KOPT-K1 (cell line): ENCODE results near the gene SMS.

Experiments used
- H3K27ac ChIP-seq: fragments of 200-600 bp; sonication (generic); 2 replicates; pipeline ENCODE4 v1.5.1; 2016; ENCODE audit warnings: antibody characterized with exemption, mild to moderate bottlenecking, low read depth, low read length; ENCODE audit not compliant: poor library complexity, severe bottlenecking
- H3K36me3 ChIP-seq: fragments of 200-600 bp; sonication (generic); 2 replicates; pipeline ENCODE4 v1.5.1; 2017; ENCODE audit warnings: antibody characterized with exemption, mild to moderate bottlenecking, low read length, moderate library complexity; ENCODE audit not compliant: insufficient read depth
- H3K9me3 ChIP-seq: fragments of 200-600 bp; sonication (generic); 2 replicates; pipeline ENCODE4 v1.5.1; 2017; ENCODE audit warnings: antibody characterized with exemption, low read length, mild to moderate bottlenecking; ENCODE audit not compliant: insufficient read depth, poor library complexity, severe bottlenecking

SMS gene

GRCh38 chrX:21940356-21940829 lies at the start of gene SMS:
TSS of gene SMS (plus strand) at chrX:21940709. CDS start at chrX:21940825, 116 bp downstream.
- peak within 1 kb of the TSS; percentile 68 for H3K27ac ChIP-seq
- H3K9me3 ChIP-seq, result no peaks in the 10 kb centered on the region
- peaks cover 17% of the 10 kb centered on the region for H3K36me3 ChIP-seq

- H3K36me3 ChIP-seq, result no peaks in the 10 kb centered on the region
- H3K9me3 ChIP-seq, result no peaks in the 10 kb centered on the region
- H3K27ac ChIP-seq, result no peak overlapping the region
These were observed 35.2 kb upstream of the SMS start for GRCh38 chrX:21905313-21905712.

GRCh38 chrX:21905953-21906352 lies 34.6 kb upstream of the SMS start:
- no peaks in the 10 kb centered on the region for H3K36me3 ChIP-seq
- no peak overlapping the region for H3K27ac ChIP-seq
- H3K9me3 ChIP-seq, result no peaks in the 10 kb centered on the region

- H3K9me3 ChIP-seq, result no peaks in the 10 kb centered on the region
- no peaks in the 10 kb centered on the region for H3K36me3 ChIP-seq
- H3K27ac ChIP-seq, result no peak overlapping the region
These were observed 33.2 kb upstream of the SMS start for GRCh38 chrX:21907260-21907659.

GRCh38 chrX:21911481-21911880 lies 29.0 kb upstream of the SMS start:
- no peaks in the 10 kb centered on the region for H3K36me3 ChIP-seq
- H3K9me3 ChIP-seq, result no peaks in the 10 kb centered on the region
- no peak overlapping the region for H3K27ac ChIP-seq

- Histone ChIP-seq H3K27ac (no peak overlapping the region), H3K36me3 (no peaks in the 10 kb centered on the region), H3K9me3 (no peaks in the 10 kb centered on the region)
These were observed 28.3 kb upstream of the SMS start for GRCh38 chrX:21912220-21912619.

GRCh38 chrX:21912989-21913388 lies 27.5 kb upstream of the SMS start:
- no peak overlapping the region for H3K27ac ChIP-seq
- no peaks in the 10 kb centered on the region for H3K9me3 ChIP-seq
- no peaks in the 10 kb centered on the region for H3K36me3 ChIP-seq

- H3K9me3 ChIP-seq, result no peaks in the 10 kb centered on the region
- H3K36me3 ChIP-seq, result no peaks in the 10 kb centered on the region
- H3K27ac ChIP-seq, result no peak overlapping the region
These were observed 14.4 kb upstream of the SMS start for GRCh38 chrX:21926116-21926515.

- no peak overlapping the region for H3K27ac ChIP-seq
These were observed 13.8 kb upstream of the SMS start for GRCh38 chrX:21926527-21927278.

GRCh38 chrX:21929209-21929608 lies 11.3 kb upstream of the SMS start:
- H3K9me3 ChIP-seq, result no peaks in the 10 kb centered on the region
- H3K36me3 ChIP-seq, result no peaks in the 10 kb centered on the region
- no peak overlapping the region for H3K27ac ChIP-seq

More at GRCh38 chrX:21926527-21927278, 13.8 kb upstream of the SMS start:
- no peaks in the 10 kb centered on the region for H3K9me3 ChIP-seq
- H3K36me3 ChIP-seq, result no peaks in the 10 kb centered on the region

- H3K27ac ChIP-seq, result no peak overlapping the region
- no peaks in the 10 kb centered on the region for H3K36me3 ChIP-seq
- H3K9me3 ChIP-seq, result no peaks in the 10 kb centered on the region
These were observed 9.5 kb upstream of the SMS start for GRCh38 chrX:21930986-21931385.

- no peak overlapping the region for H3K27ac ChIP-seq
- no peaks in the 10 kb centered on the region for H3K36me3 ChIP-seq
- H3K9me3 ChIP-seq, result no peaks in the 10 kb centered on the region
These were observed 8.1 kb upstream of the SMS start for GRCh38 chrX:21932292-21933002.

GRCh38 chrX:21933077-21933476 lies 7.4 kb upstream of the SMS start:
- no peaks in the 10 kb centered on the region for H3K36me3 ChIP-seq
- no peaks in the 10 kb centered on the region for H3K9me3 ChIP-seq
- H3K27ac ChIP-seq, result no peak overlapping the region

GRCh38 chrX:21934414-21934813 lies 6.1 kb upstream of the SMS start:
- H3K27ac ChIP-seq, result no peak overlapping the region
- no peaks in the 10 kb centered on the region for H3K9me3 ChIP-seq
- no peaks in the 10 kb centered on the region for H3K36me3 ChIP-seq

GRCh38 chrX:21939906-21940305 lies 603 bp upstream of the SMS start:
- Histone ChIP-seq H3K9me3 (no peaks in the 10 kb centered on the region), H3K27ac (peak overlapping the region; percentile 68), H3K36me3 (peaks cover 15% of the 10 kb centered on the region)
